ENCODE data around the gene KPNB1.

Gene KPNB1

DNA sequence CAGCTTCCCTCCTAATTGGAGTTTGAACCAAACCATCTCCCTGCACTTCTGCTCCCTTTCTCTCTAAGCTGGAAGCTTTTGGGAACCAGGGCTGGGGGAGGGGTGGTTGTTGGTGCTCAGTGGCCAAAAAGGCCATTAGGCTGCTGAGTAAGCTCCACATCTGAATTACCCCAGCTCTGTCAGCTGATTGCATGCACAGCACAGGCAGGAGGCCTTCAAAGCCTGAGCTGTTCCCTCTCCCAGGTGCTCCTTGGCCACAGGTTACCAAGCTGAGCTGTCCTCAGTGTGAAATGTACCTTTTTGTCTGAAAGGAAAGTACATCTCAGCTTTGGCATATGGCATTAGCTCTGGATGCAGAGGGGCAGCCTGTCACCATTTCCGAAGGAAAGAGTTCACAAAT is 38.0 kb downstream of the KPNB1 start:
- no peak for DNase-seq (ENCODE audit: low spot score)
- in situ Hi-C loops (cut with MboI; ENCODE audit: low pct_unique_long_range_greater_than_20kb, low sequenced_read_pairs, unreplicated experiment), result no loop called here

DNA sequence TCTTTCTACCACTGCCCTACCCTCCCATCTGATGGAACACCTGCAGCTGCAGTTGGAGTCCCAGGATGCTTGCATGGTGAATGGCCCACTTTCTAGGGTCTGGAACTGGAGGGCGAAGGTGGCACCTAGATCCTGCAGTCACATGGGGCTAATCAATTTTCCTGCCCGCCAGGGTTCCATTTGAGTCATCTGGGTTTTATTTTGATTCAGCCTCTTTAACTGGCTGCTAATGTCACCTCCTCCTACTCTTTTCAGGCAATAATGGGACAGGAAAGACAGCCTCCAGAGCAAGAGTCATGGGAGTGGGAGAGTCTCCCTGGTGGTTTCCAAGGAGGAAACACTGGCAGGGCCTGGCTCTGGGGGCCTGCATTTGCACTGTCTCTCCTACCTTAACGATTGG is 40.4 kb downstream of the KPNB1 start:
- in situ Hi-C loops (cut with MboI; ENCODE audit: low pct_unique_long_range_greater_than_20kb, low sequenced_read_pairs, unreplicated experiment), result no loop called here
- DNase-seq (ENCODE audit: low spot score), result no peak

More for the DNA sequence above, 38.0 kb downstream of the KPNB1 start:
- TF ChIP-seq CTCF (IDR thresholded peaks at IDR 0.05; ENCODE audit: extremely low read depth, insufficient read depth, missing control alignments), result no peak

DNA sequence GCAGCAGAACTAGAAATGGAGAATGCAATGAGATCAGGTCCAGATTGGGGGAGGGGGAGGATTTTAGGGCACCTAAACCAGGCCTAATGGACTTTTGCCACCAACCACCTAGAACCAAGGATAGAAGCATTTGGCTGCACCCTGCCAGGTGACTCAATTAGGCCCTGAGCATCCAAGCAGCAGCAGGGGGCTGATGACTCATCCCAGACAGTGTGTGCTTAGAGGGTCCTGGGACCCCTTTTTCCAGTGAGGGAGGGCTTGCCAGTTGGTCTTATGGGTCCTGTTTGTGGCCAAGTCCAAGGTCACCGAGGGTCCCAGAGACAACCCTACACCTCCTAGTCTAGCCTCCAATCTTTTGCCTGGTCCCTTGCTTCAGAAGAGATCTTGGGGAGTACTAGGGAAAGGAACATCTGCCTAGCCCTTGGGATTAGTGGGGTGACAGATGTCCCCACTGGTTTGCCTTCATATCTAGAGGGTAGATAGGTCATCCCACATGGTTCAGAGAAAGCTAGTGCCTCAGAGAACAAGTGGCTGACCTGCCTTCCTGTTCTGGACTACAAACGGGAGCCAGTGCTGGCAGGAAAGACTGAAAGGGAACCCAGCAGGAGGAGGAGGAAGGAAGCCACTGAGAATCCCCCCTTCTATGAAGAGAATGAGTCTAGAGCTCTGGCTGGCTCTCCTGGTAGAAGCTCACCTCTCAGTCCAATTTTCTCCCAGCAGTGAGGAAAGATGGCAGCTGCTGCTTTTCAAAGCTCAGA is 42.6 kb downstream of the KPNB1 start:
- DNase-seq (ENCODE audit: low spot score), result no peak
- in situ Hi-C loops (cut with MboI; ENCODE audit: low pct_unique_long_range_greater_than_20kb, low sequenced_read_pairs, unreplicated experiment), result no loop called here
- no peak for TF ChIP-seq CTCF (IDR thresholded peaks at IDR 0.05; ENCODE audit: extremely low read depth, insufficient read depth, missing control alignments)

More for the DNA sequence above, 40.4 kb downstream of the KPNB1 start:
- TF ChIP-seq CTCF (IDR thresholded peaks at IDR 0.05; ENCODE audit: extremely low read depth, insufficient read depth, missing control alignments), result no peak

DNA sequence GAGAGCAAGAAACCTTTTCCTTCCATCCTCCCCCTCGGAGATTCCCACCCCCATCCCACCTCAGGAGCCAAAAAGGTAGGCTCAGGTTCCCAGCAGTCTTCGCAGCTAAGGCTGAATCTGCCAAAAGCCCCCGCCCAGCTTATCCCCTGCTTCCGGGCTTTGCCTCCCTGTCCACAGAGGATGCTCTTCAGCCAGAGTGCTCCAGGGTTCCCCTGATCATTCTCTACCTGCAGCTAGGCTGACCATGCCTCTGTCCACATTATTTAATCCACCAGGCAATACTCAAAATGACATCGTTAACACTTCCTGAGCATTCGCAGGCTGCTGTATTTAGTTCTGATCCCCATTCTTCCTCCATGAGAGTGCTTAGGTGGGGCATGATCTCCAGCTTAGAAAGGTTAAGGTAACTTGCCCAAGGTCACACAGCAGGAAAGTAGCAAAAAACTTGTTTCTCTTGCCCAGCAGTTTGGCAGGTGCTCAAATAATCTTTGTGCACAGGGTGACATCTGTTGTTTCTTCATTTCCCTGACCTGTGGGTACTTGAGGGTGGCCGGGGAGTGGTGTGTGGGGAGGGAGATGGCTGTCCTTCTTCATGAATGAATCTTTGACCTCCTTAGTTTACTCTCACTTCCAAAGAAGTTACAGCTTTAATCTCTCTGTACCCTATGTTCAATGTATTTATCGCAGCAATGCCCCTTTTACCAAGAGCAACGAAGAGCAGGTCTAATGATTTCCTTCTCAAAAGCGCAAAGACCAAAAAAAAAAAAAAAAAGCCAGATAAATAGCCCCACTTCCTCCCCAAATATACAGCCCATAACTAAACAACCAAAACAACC is 43.4 kb downstream of the KPNB1 start:
- in situ Hi-C loops (cut with MboI; ENCODE audit: low pct_unique_long_range_greater_than_20kb, low sequenced_read_pairs, unreplicated experiment), result no loop called here
- no peak for TF ChIP-seq CTCF (IDR thresholded peaks at IDR 0.05; ENCODE audit: extremely low read depth, insufficient read depth, missing control alignments)
- DNase-seq (ENCODE audit: low spot score), result peak; percentile 39

GRCh38 chr17:47693731-47694580 is 44.2 kb downstream of the KPNB1 start, which contains the start of gene TBKBP1:
TBKBP1 (plus strand) TSS chr17:47694161; CDS start chr17:47696113, 1,952 bp downstream.
- in situ Hi-C loops (cut with MboI; ENCODE audit: low pct_unique_long_range_greater_than_20kb, low sequenced_read_pairs, unreplicated experiment), result no loop called here
- peak; percentile 68 for DNase-seq (ENCODE audit: low spot score)

More at GRCh38 chr17:47693731-47694580, 44.2 kb downstream of the KPNB1 start, which contains the start of gene TBKBP1:
- TF ChIP-seq CTCF (IDR thresholded peaks at IDR 0.05; ENCODE audit: extremely low read depth, insufficient read depth, missing control alignments), result no peak

Data from GM13977 (cell line).